Adrenal gland (tissue), 12 donors: ENCODE results near the gene PGD. TPM values are rescaled to one million over a fixed set of nuclear protein-coding genes. Genes with fewer than 3 reads are reported as not detected.

Experiments used
- DNase-seq, 7 donors: peaks; one replicate each; pipeline ENCODE4 v3.0.0-alpha.2; 2019 to 2020
- H3K27ac ChIP-seq, 5 donors: fragments of 200-600 bp; sonication (generic) in 4 of 5; 1 replicate in 3 of 5; 2 replicates in 2 of 5; pipeline versions ENCODE4 v1.5.1 to v1.8.0; 2016 to 2020; ENCODE audit warnings: mild to moderate bottlenecking in 1 of 5
- H3K27me3 ChIP-seq: fragments of 200-600 bp; 2 replicates; pipeline ENCODE4 v1.8.0; 2021
- H3K36me3 ChIP-seq, 2 donors: fragments of 200-600 bp; replicated peaks in 1 of 2; 1 replicate in 1 of 2; 2 replicates in 1 of 2; pipeline versions ENCODE4 v1.5.1 to v1.8.0; 2018 to 2022
- H3K4me1 ChIP-seq, 2 donors: fragments of 200-600 bp; replicated peaks in 1 of 2; 1 replicate in 1 of 2; 2 replicates in 1 of 2; pipeline versions ENCODE4 v1.5.1 to v1.8.0; 2018 to 2021
- H3K4me3 ChIP-seq, 4 donors: fragments of 200-600 bp; sonication (generic) in 3 of 4; one replicate each; pipeline ENCODE4 v1.5.1; 2016 to 2018
- H3K9me3 ChIP-seq, 3 donors: fragments of 200-600 bp; sonication (generic) in 1 of 3; replicated peaks in 1 of 3; 1 replicate in 2 of 3; 2 replicates in 1 of 3; pipeline versions ENCODE4 v1.5.1 to v1.8.0; 2016 to 2021
- CTCF ChIP-seq, 6 experiments: fragments of 450-650 bp in 4 of 6; fragments of 200-600 bp in 2 of 6; sonication (generic) in 1 of 6; IDR thresholded peaks; 1 replicate in 5 of 6; 2 replicates in 1 of 6; pipeline versions ENCODE4 v1.5.1 to v1.8.0; 2016 to 2021; ENCODE audit warnings: antibody characterized with exemption in 6 of 6, mild to moderate bottlenecking in 2 of 6, moderate library complexity in 1 of 6
- POLR2A ChIP-seq, 2 donors: fragments of 450-650 bp; IDR thresholded peaks; one replicate each; pipeline ENCODE4 v1.6.1; 2017; ENCODE audit warnings: antibody characterized with exemption in 2 of 2, mild to moderate bottlenecking in 2 of 2, moderate library complexity in 1 of 2
- WGBS, 4 donors: extraction: QIAGEN DNeasy Blood & Tissue Kit in 2 of 4; methylation state at CpG; one replicate each; pipeline versions ENCODE4 v1.1.5 to v1.1.7; 2013 to 2017; 5-methylcytosine and 5-hydroxymethylcytosine counted together
- intact Hi-C, 2 donors: fragments of 100-400 bp; cut with DNase I; formaldehyde crosslinking; loops; one replicate each; pipeline versions ENCODE4 v1.14.1 to v1.15.0; 2022 to 2023
- polyA plus RNA-seq, 3 donors: library from polyadenylated mRNA; stranded (reverse); fragments of 200-250 nt in 2 of 3; fragments of 350-450 nt in 1 of 3; fragmentation: Illumina TruSeq in 1 of 3; extraction: RNeasy Lipid Tissue Mini Kit (QIAGEN cat#74804) in 1 of 3; gene quantifications; one replicate each; pipeline ENCODE4 v1.2.3, GENCODE V29; 2013 to 2014
- total RNA-seq, 9 donors: library from RNA; depleted of rRNA in 4 of 9; stranded (reverse); fragments of >200 nt in 4 of 9; fragments of 120-200 nt in 1 of 9; fragmentation: NEBNext Ultra II Directional in 1 of 9; extraction: Animal tissue kit (Norgen Biotek cat#: 25700) in 1 of 9; gene quantifications; one replicate each; pipeline versions ENCODE4 v1.1.0 to v1.2.4, GENCODE V29; 2013 to 2023
- donor health status: healthy with polysubstance abuse.
- donor health status: Bipolar disorder and iron deficiency.
- donor health status: DM: yes; HTN: yes; CAD: no.
- donor health status: DM: no; HTN: no; CAD: no.
- donor health status: DM: no; HTN: no; CAD: no.
- donor health status: DM: yes; HTN: yes; CAD: no.

Gene PGD
- total and polyA plus RNA-seq, 12 donors = 32.2 to 170 (median 84.6) TPM

- no peak overlapping the region for H3K4me3 ChIP-seq
- TF ChIP-seq POLR2A (IDR thresholded peaks at IDR 0.05) (no peak), CTCF (IDR thresholded peaks at IDR 0.05) (no peak)
- intact Hi-C loops = no loop called here
- 78 to 100% (median 93%) methylated on average over 1 of the region's 1 CpG for WGBS, 4 donors
- H3K4me1 ChIP-seq = no peaks in the 10 kb centered on the region
- no peaks in the 10 kb centered on the region for H3K27me3 ChIP-seq
- peaks cover 0 to 39% of the 10 kb centered on the region in 2 donors for H3K36me3 ChIP-seq
- no peak for DNase-seq
- no peaks in the 10 kb centered on the region for H3K9me3 ChIP-seq
- H3K27ac ChIP-seq = no peak overlapping the region
Measured at GRCh38 chr1:10360045-10360444, 38.8 kb upstream of the PGD start.

- WGBS, 4 donors = 95 to 97% (median 95%) methylated on average over 10 of the region's 10 CpGs
- no peaks in the 10 kb centered on the region for H3K4me1 ChIP-seq
- TF ChIP-seq POLR2A (IDR thresholded peaks at IDR 0.05) = no peak
- TF ChIP-seq CTCF (IDR thresholded peaks at IDR 0.05) = no peak
- no peak overlapping the region for H3K4me3 ChIP-seq
- no peak overlapping the region for H3K27ac ChIP-seq
- DNase-seq = peak in 1 of 7 donors; percentile 30
- intact Hi-C loops = no loop called here
- H3K9me3 ChIP-seq = no peaks in the 10 kb centered on the region
- peaks cover 0 to 51% of the 10 kb centered on the region in 2 donors for H3K36me3 ChIP-seq
- H3K27me3 ChIP-seq = no peaks in the 10 kb centered on the region
Measured at GRCh38 chr1:10361515-10361914, 37.3 kb upstream of the PGD start.

- TF ChIP-seq POLR2A (IDR thresholded peaks at IDR 0.05) (no peak), CTCF (IDR thresholded peaks at IDR 0.05) (no peak)
- no peak overlapping the region for H3K4me3 ChIP-seq
Measured at GRCh38 chr1:10368194-10368593, 30.7 kb upstream of the PGD start.

GRCh38 chr1:10374442-10374860 lies 24.4 kb upstream of the PGD start:
- TF ChIP-seq POLR2A (IDR thresholded peaks at IDR 0.05) (no peak), CTCF (IDR thresholded peaks at IDR 0.05) (no peak)

More at GRCh38 chr1:10368194-10368593, 30.7 kb upstream of the PGD start:
- H3K27ac ChIP-seq = no peak overlapping the region
- intact Hi-C loops = no loop called here
- DNase-seq = no peak
- H3K4me1 ChIP-seq = no peaks in the 10 kb centered on the region
- no peaks in the 10 kb centered on the region for H3K9me3 ChIP-seq
- WGBS, 4 donors = 80 to 84% (median 82%) methylated on average over 6 of the region's 6 CpGs
- H3K27me3 ChIP-seq = no peaks in the 10 kb centered on the region
- H3K36me3 ChIP-seq = peaks cover 0 to 79% of the 10 kb centered on the region in 2 donors

More at GRCh38 chr1:10374442-10374860, 24.4 kb upstream of the PGD start:
- DNase-seq = peak in 1 of 7 donors; percentile 9
- WGBS, 4 donors = 80 to 89% (median 85%) methylated on average over 8 of the region's 8 CpGs
- no peak overlapping the region for H3K4me3 ChIP-seq
- no peaks in the 10 kb centered on the region for H3K9me3 ChIP-seq
- peaks cover 0 to 66% of the 10 kb centered on the region in 2 donors for H3K36me3 ChIP-seq
- peaks cover 9 to 19% of the 10 kb centered on the region in 2 donors for H3K4me1 ChIP-seq
- intact Hi-C loops = loop anchor here in 1 of 2 donors (10.0 kb wide), 1 partner anchor 120 kb away; no protein-coding TSS in a partner anchor
- no peaks in the 10 kb centered on the region for H3K27me3 ChIP-seq
- no peak overlapping the region for H3K27ac ChIP-seq
